ENCODE data around the gene ILRUN.
"Not testable (repeated sequence)": the region's sequence is repeated elsewhere in the genome, so short reads cannot be mapped to it uniquely, and the experiment has no call there.

The ILRUN gene

GRCh38 chr6:34696739-34697543 lies at the start of gene ILRUN:
TSS of gene ILRUN (minus strand) at chr6:34696767. CDS start at chr6:34696603, 164 bp downstream.
- Histone ChIP-seq H3K9ac (ENCODE audit: low read length) (peak within 1 kb of the TSS; percentile 96), H3K9me3 (ENCODE audit: control insufficient read depth, low read length) (no peaks in the 10 kb centered on the region)
- peak; percentile 99 for DNase-seq (ENCODE audit: low read depth)

GRCh38 chr6:34745277-34746103 lies 48.9 kb upstream of the ILRUN start:
- Histone ChIP-seq H3K27me3 (replicated peaks; ENCODE audit: control insufficient read depth, insufficient read depth, low read length) (no peaks in the 10 kb centered on the region), H3K9me3 (ENCODE audit: control insufficient read depth, low read length) (no peaks in the 10 kb centered on the region), H3K36me3 (ENCODE audit: control insufficient read depth, insufficient read depth, low read length, severe bottlenecking) (no peaks in the 10 kb centered on the region), H3K9ac (ENCODE audit: low read length) (no peak overlapping the region), H3K4me1 (ENCODE audit: control insufficient read depth, insufficient read depth, low read length) (no peaks in the 10 kb centered on the region), H3K4me3 (ENCODE audit: low read length) (no peak overlapping the region)
- peak; percentile 23 for DNase-seq (ENCODE audit: low read depth)

More at GRCh38 chr6:34696739-34697543, at the start of gene ILRUN:
- H3K4me3 ChIP-seq (ENCODE audit: low read length): peak within 1 kb of the TSS; percentile 86
- no peaks in the 10 kb centered on the region for H3K27me3 ChIP-seq (replicated peaks; ENCODE audit: control insufficient read depth, insufficient read depth, low read length)
- no peaks in the 10 kb centered on the region for H3K36me3 ChIP-seq (ENCODE audit: control insufficient read depth, insufficient read depth, low read length, severe bottlenecking)
- H3K4me1 ChIP-seq (ENCODE audit: control insufficient read depth, insufficient read depth, low read length): peaks cover 18% of the 10 kb centered on the region

- DNase-seq (ENCODE audit: low read depth); H3K36me3 ChIP-seq (ENCODE audit: control insufficient read depth, insufficient read depth, low read length, severe bottlenecking); H3K9me3 ChIP-seq (ENCODE audit: control insufficient read depth, low read length); H3K4me3 ChIP-seq (ENCODE audit: low read length); H3K9ac ChIP-seq (ENCODE audit: low read length); H3K4me1 ChIP-seq (ENCODE audit: control insufficient read depth, insufficient read depth, low read length); H3K27me3 ChIP-seq (replicated peaks; ENCODE audit: control insufficient read depth, insufficient read depth, low read length): not testable (repeated sequence)
These were observed 47.7 kb upstream of the ILRUN start for GRCh38 chr6:34744294-34744647.

GRCh38 chr6:34743625-34744293 lies 47.2 kb upstream of the ILRUN start:
- Histone ChIP-seq H3K4me3 (ENCODE audit: low read length) (no peak overlapping the region), H3K9ac (ENCODE audit: low read length) (no peak overlapping the region), H3K27me3 (replicated peaks; ENCODE audit: control insufficient read depth, insufficient read depth, low read length) (no peaks in the 10 kb centered on the region), H3K36me3 (ENCODE audit: control insufficient read depth, insufficient read depth, low read length, severe bottlenecking) (no peaks in the 10 kb centered on the region), H3K9me3 (ENCODE audit: control insufficient read depth, low read length) (no peaks in the 10 kb centered on the region), H3K4me1 (ENCODE audit: control insufficient read depth, insufficient read depth, low read length) (no peaks in the 10 kb centered on the region)
- DNase-seq (ENCODE audit: low read depth): no peak

- no peak overlapping the region for H3K4me3 ChIP-seq (ENCODE audit: low read length)
- H3K9me3 ChIP-seq (ENCODE audit: control insufficient read depth, low read length): no peaks in the 10 kb centered on the region
- H3K9ac ChIP-seq (ENCODE audit: low read length): no peak overlapping the region
- no peaks in the 10 kb centered on the region for H3K4me1 ChIP-seq (ENCODE audit: control insufficient read depth, insufficient read depth, low read length)
- no peaks in the 10 kb centered on the region for H3K27me3 ChIP-seq (replicated peaks; ENCODE audit: control insufficient read depth, insufficient read depth, low read length)
- no peak for DNase-seq (ENCODE audit: low read depth)
- H3K36me3 ChIP-seq (ENCODE audit: control insufficient read depth, insufficient read depth, low read length, severe bottlenecking): no peaks in the 10 kb centered on the region
These were observed 45.5 kb upstream of the ILRUN start for GRCh38 chr6:34742094-34742493.

GRCh38 chr6:34736823-34737222 lies 40.3 kb upstream of the ILRUN start:
- Histone ChIP-seq H3K27me3 (replicated peaks; ENCODE audit: control insufficient read depth, insufficient read depth, low read length) (no peaks in the 10 kb centered on the region), H3K4me1 (ENCODE audit: control insufficient read depth, insufficient read depth, low read length) (no peaks in the 10 kb centered on the region), H3K9ac (ENCODE audit: low read length) (no peak overlapping the region), H3K9me3 (ENCODE audit: control insufficient read depth, low read length) (no peaks in the 10 kb centered on the region), H3K36me3 (ENCODE audit: control insufficient read depth, insufficient read depth, low read length, severe bottlenecking) (no peaks in the 10 kb centered on the region), H3K4me3 (ENCODE audit: low read length) (no peak overlapping the region)
- no peak for DNase-seq (ENCODE audit: low read depth)

- H3K9ac ChIP-seq (ENCODE audit: low read length): no peak overlapping the region
- DNase-seq (ENCODE audit: low read depth): no peak
- no peaks in the 10 kb centered on the region for H3K9me3 ChIP-seq (ENCODE audit: control insufficient read depth, low read length)
- no peaks in the 10 kb centered on the region for H3K27me3 ChIP-seq (replicated peaks; ENCODE audit: control insufficient read depth, insufficient read depth, low read length)
- no peaks in the 10 kb centered on the region for H3K4me1 ChIP-seq (ENCODE audit: control insufficient read depth, insufficient read depth, low read length)
- no peaks in the 10 kb centered on the region for H3K36me3 ChIP-seq (ENCODE audit: control insufficient read depth, insufficient read depth, low read length, severe bottlenecking)
- H3K4me3 ChIP-seq (ENCODE audit: low read length): no peak overlapping the region
These were observed 35.0 kb upstream of the ILRUN start for GRCh38 chr6:34731393-34732060.

GRCh38 chr6:34729631-34730470 lies 33.3 kb upstream of the ILRUN start:
- Histone ChIP-seq H3K4me1 (ENCODE audit: control insufficient read depth, insufficient read depth, low read length) (no peaks in the 10 kb centered on the region), H3K27me3 (replicated peaks; ENCODE audit: control insufficient read depth, insufficient read depth, low read length) (no peaks in the 10 kb centered on the region), H3K4me3 (ENCODE audit: low read length) (no peak overlapping the region), H3K9ac (ENCODE audit: low read length) (no peak overlapping the region), H3K36me3 (ENCODE audit: control insufficient read depth, insufficient read depth, low read length, severe bottlenecking) (no peaks in the 10 kb centered on the region), H3K9me3 (ENCODE audit: control insufficient read depth, low read length) (peaks cover 4% of the 10 kb centered on the region)
- no peak for DNase-seq (ENCODE audit: low read depth)

- peaks cover 4% of the 10 kb centered on the region for H3K9me3 ChIP-seq (ENCODE audit: control insufficient read depth, low read length)
- H3K36me3 ChIP-seq (ENCODE audit: control insufficient read depth, insufficient read depth, low read length, severe bottlenecking): no peaks in the 10 kb centered on the region
- H3K27me3 ChIP-seq (replicated peaks; ENCODE audit: control insufficient read depth, insufficient read depth, low read length): no peaks in the 10 kb centered on the region
- no peak for DNase-seq (ENCODE audit: low read depth)
- no peak overlapping the region for H3K4me3 ChIP-seq (ENCODE audit: low read length)
- no peak overlapping the region for H3K9ac ChIP-seq (ENCODE audit: low read length)
- H3K4me1 ChIP-seq (ENCODE audit: control insufficient read depth, insufficient read depth, low read length): peaks cover 7% of the 10 kb centered on the region
These were observed 29.5 kb upstream of the ILRUN start for GRCh38 chr6:34726055-34726454.

- H3K27me3 ChIP-seq (replicated peaks; ENCODE audit: control insufficient read depth, insufficient read depth, low read length): no peaks in the 10 kb centered on the region
- no peak overlapping the region for H3K4me3 ChIP-seq (ENCODE audit: low read length)
- H3K9ac ChIP-seq (ENCODE audit: low read length): no peak overlapping the region
- peak; percentile 24 for DNase-seq (ENCODE audit: low read depth)
- peaks cover 13% of the 10 kb centered on the region for H3K4me1 ChIP-seq (ENCODE audit: control insufficient read depth, insufficient read depth, low read length)
- H3K36me3 ChIP-seq (ENCODE audit: control insufficient read depth, insufficient read depth, low read length, severe bottlenecking): no peaks in the 10 kb centered on the region
- peaks cover 4% of the 10 kb centered on the region for H3K9me3 ChIP-seq (ENCODE audit: control insufficient read depth, low read length)
These were observed 26.6 kb upstream of the ILRUN start for GRCh38 chr6:34723203-34723602.
